Gastrocnemius medialis (tissue), 4 donors: Measurements from ENCODE around the gene EPN3. TPM values are rescaled to one million over a fixed set of nuclear protein-coding genes. Genes with fewer than 3 reads are reported as not detected.

Experiments used
- ATAC-seq, 2 donors: fragments of 150-250 bp; one replicate each; pipeline ENCODE4 v1.9.1; 2016
- DNase-seq, 2 donors: peaks; one replicate each; pipeline ENCODE4 v3.0.0-alpha.2; 2019
- H3K27ac ChIP-seq, 4 donors: fragments of 200-600 bp; sonication (generic); 1 replicate in 1 of 4; 2 replicates in 3 of 4; pipeline ENCODE4 v1.5.1; 2016 to 2018; ENCODE audit warnings: mild to moderate bottlenecking in 2 of 4, moderate library complexity in 1 of 4
- H3K27me3 ChIP-seq, 3 donors: fragments of 200-600 bp; sonication (generic) in 2 of 3; 1 replicate in 1 of 3; 2 replicates in 2 of 3; pipeline versions ENCODE4 v1.5.1 to v1.6.0; 2016 to 2019; ENCODE audit warnings: mild to moderate bottlenecking in 1 of 3, moderate library complexity in 1 of 3
- H3K36me3 ChIP-seq, 2 donors: fragments of 200-600 bp; sonication (generic) in 1 of 2; one replicate each; pipeline ENCODE4 v1.5.1; 2017 to 2018
- H3K4me1 ChIP-seq, 2 donors: fragments of 200-600 bp; sonication (generic) in 1 of 2; one replicate each; pipeline ENCODE4 v1.5.1; 2016 to 2017; ENCODE audit warnings: mild to moderate bottlenecking in 2 of 2
- H3K4me3 ChIP-seq, 4 donors: fragments of 200-600 bp; sonication (generic) in 3 of 4; 1 replicate in 1 of 4; 2 replicates in 3 of 4; pipeline ENCODE4 v1.5.1; 2016 to 2019; ENCODE audit warnings: mild to moderate bottlenecking in 2 of 4
- H3K9me3 ChIP-seq, 3 donors: fragments of 200-600 bp; sonication (generic) in 2 of 3; 1 replicate in 1 of 3; 2 replicates in 2 of 3; pipeline ENCODE4 v1.5.1; 2016 to 2019
- POLR2A ChIP-seq, 2 donors: fragments of 450-650 bp; IDR thresholded peaks; one replicate each; pipeline ENCODE4 v1.6.1; 2017; ENCODE audit warnings: antibody characterized with exemption in 2 of 2, mild to moderate bottlenecking in 2 of 2, moderate library complexity in 2 of 2
- in situ Hi-C, 4 donors: fragments of 200-750 bp; cut with MboI; loops; one replicate each; pipeline versions ENCODE4 v1.15.0 to v1.8.0; 2017; ENCODE audit warnings: low sequenced_read_pairs in 4 of 4
- intact Hi-C: fragments of 100-400 bp; cut with DNase I; formaldehyde crosslinking; loops from one replicate; pipeline ENCODE4 v1.15.1; 2023; ENCODE audit warnings: low total_unique reads
- total RNA-seq, 4 donors: library from RNA; depleted of rRNA; stranded (reverse); fragments of >200 nt; gene quantifications; one replicate each; pipeline versions ENCODE4 v1.1.0 to v1.2.3, GENCODE V29; 2016
- TF ChIP-seq, protein P1 (sequence below), 5 experiments: fragments of 450-650 bp in 3 of 5; fragments of 200-600 bp in 2 of 5; sonication (generic) in 2 of 5; IDR thresholded peaks in 4 of 5; conservative IDR thresholded peaks in 1 of 5; 1 replicate in 4 of 5; 2 replicates in 1 of 5; pipeline ENCODE4 v1.5.1; 2016 to 2019; ENCODE audit warnings: antibody characterized with exemption in 5 of 5, mild to moderate bottlenecking in 3 of 5, moderate library complexity in 3 of 5

The EPN3 gene
- total RNA-seq, 4 donors from 2014 or later = not detected

DNA sequence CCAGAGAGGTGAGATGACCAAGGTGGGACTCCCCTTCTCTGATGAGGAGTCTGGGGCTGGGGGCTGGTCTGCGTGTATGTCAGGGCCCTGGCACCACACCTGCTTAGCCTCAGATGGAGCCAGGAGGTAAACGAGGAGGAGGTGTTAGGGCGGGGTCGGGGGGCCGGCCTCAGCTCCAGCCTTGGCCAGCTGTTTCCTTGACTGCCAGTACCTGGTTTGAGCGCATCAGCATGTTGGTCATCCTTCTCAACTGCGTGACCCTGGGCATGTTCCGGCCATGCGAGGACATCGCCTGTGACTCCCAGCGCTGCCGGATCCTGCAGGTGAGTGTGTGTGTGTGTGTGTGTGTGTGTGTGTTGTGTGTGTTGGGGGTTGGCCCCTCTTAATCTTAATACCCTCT, 36.1 kb downstream of the EPN3 start:
- Histone ChIP-seq H3K4me1 (peaks cover 0 to 7% of the 10 kb centered on the region in 2 donors), H3K27ac (no peak overlapping the region), H3K4me3 (no peak overlapping the region), H3K9me3 (no peaks in the 10 kb centered on the region), H3K36me3 (no peaks in the 10 kb centered on the region), H3K27me3 (peaks cover 16 to 35% (median 26%) of the 10 kb centered on the region in 3 donors)
- intact Hi-C loops = no loop called here
- in situ Hi-C loops = no loop called here
- ATAC-seq = no peak
- TF ChIP-seq POLR2A (IDR thresholded peaks at IDR 0.05) = no peak
- TF ChIP-seq, protein P1, sequence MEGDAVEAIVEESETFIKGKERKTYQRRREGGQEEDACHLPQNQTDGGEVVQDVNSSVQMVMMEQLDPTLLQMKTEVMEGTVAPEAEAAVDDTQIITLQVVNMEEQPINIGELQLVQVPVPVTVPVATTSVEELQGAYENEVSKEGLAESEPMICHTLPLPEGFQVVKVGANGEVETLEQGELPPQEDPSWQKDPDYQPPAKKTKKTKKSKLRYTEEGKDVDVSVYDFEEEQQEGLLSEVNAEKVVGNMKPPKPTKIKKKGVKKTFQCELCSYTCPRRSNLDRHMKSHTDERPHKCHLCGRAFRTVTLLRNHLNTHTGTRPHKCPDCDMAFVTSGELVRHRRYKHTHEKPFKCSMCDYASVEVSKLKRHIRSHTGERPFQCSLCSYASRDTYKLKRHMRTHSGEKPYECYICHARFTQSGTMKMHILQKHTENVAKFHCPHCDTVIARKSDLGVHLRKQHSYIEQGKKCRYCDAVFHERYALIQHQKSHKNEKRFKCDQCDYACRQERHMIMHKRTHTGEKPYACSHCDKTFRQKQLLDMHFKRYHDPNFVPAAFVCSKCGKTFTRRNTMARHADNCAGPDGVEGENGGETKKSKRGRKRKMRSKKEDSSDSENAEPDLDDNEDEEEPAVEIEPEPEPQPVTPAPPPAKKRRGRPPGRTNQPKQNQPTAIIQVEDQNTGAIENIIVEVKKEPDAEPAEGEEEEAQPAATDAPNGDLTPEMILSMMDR (IDR thresholded peaks at IDR 0.05 in 4 of 5, conservative IDR thresholded peaks at IDR 0.05 in 1 of 5) = no peak
- no peak for DNase-seq

DNA sequence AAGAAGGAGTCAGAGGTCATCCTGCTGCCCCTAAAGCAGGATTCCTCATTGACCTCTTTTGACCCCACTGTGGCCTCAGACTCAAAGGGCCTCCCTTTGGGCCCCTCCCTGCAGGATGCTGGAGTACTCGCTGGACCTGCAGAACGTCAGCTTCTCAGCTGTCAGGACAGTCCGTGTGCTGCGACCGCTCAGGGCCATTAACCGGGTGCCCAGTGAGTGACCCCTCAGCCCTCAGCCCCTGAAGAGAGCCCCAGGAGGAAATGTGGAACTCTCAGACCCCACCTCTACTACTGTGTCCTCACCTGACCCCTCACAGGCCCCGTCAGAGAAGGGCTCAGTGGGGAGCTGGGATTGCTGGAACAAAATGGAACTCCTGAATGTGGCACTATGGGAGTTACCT, 37.1 kb downstream of the EPN3 start:
- TF ChIP-seq POLR2A (IDR thresholded peaks at IDR 0.05) = no peak
- TF ChIP-seq, protein P1 (IDR thresholded peaks at IDR 0.05 in 4 of 5, conservative IDR thresholded peaks at IDR 0.05 in 1 of 5) = no peak
- Histone ChIP-seq H3K27ac (no peak overlapping the region), H3K4me1 (peaks cover 0 to 3% of the 10 kb centered on the region in 2 donors), H3K4me3 (no peak overlapping the region), H3K9me3 (no peaks in the 10 kb centered on the region), H3K36me3 (no peaks in the 10 kb centered on the region), H3K27me3 (peaks cover 11 to 25% (median 16%) of the 10 kb centered on the region in 3 donors)
- in situ Hi-C loops (no loop called here), intact Hi-C loops (no loop called here)
- DNase-seq (no peak), ATAC-seq (no peak)

DNA sequence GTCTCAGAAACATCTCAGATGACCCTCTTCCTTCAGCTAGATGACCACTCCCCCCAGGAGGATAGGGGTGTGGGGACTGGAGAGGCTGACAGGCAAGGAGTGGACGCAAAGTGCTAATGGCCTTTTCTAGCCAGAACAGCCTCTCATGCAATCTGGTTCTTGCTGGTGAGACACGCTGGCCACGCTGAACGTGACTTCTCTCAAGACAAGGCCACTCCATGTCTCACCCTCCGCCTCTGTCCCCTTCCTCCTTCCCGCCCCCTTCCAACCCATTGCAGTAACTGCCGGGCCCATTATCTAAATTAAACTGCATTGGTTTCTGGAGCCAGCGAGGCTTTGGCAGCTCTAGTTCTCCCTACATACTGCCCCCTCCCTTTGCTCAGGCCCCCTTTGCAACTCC, 37.5 kb downstream of the EPN3 start:
- ATAC-seq (no peak), DNase-seq (no peak)
- in situ Hi-C loops (no loop called here), intact Hi-C loops (no loop called here)
- Histone ChIP-seq H3K4me1 (no peaks in the 10 kb centered on the region), H3K27me3 (peaks cover 9 to 21% (median 12%) of the 10 kb centered on the region in 3 donors), H3K36me3 (no peaks in the 10 kb centered on the region), H3K4me3 (no peak overlapping the region), H3K9me3 (no peaks in the 10 kb centered on the region), H3K27ac (no peak overlapping the region)
- TF ChIP-seq POLR2A (IDR thresholded peaks at IDR 0.05) = no peak
- TF ChIP-seq, protein P1 (IDR thresholded peaks at IDR 0.05 in 4 of 5, conservative IDR thresholded peaks at IDR 0.05 in 1 of 5) = no peak

DNA sequence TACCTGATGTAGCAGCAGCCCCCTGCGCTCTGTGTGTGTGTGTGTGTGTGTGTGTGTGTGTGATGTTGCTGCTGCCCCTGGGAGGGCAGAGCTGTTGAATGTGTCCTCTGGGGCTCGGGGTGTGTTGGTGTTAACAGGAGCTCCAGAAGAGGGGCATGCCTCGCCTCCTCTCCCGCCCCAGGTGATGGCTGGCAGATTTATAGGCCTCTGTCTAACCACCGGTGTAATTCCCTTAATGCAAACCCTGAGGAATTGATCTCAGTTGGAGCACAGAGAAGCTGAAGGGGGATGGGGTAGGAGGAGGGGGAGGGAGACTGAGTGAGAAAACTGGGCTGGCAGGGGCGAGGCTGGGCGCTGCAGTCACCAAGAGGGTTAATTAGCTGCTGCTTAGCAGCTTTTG, 38.0 kb downstream of the EPN3 start:
- in situ Hi-C loops = no loop called here
- ATAC-seq (no peak), DNase-seq (no peak)
- Histone ChIP-seq H3K27ac (no peak overlapping the region), H3K9me3 (no peaks in the 10 kb centered on the region), H3K36me3 (no peaks in the 10 kb centered on the region), H3K4me1 (no peaks in the 10 kb centered on the region), H3K27me3 (peaks cover 7 to 16% (median 9%) of the 10 kb centered on the region in 3 donors), H3K4me3 (no peak overlapping the region)
- intact Hi-C loops = no loop called here
- TF ChIP-seq, protein P1 (IDR thresholded peaks at IDR 0.05 in 4 of 5, conservative IDR thresholded peaks at IDR 0.05 in 1 of 5) = no peak
- TF ChIP-seq POLR2A (IDR thresholded peaks at IDR 0.05) = no peak

DNA sequence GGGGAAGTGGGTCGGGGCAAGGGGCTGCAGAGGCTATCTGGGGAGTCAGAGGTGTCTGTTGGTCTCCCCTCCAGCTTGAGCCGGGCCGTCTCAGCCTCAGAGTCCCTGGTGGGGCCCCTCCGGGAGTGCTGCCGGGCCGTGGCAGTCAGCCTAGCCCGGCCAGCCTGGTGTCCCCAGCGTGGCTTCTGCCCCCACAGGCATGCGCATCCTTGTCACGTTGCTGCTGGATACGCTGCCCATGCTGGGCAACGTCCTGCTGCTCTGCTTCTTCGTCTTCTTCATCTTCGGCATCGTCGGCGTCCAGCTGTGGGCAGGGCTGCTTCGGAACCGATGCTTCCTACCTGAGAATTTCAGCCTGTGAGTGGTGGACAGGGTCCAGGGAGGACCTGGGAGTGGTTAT, 39.1 kb downstream of the EPN3 start:
- TF ChIP-seq POLR2A (IDR thresholded peaks at IDR 0.05) = no peak
- TF ChIP-seq, protein P1 (IDR thresholded peaks at IDR 0.05 in 4 of 5, conservative IDR thresholded peaks at IDR 0.05 in 1 of 5) = no peak
- Histone ChIP-seq H3K9me3 (no peaks in the 10 kb centered on the region), H3K4me3 (no peak overlapping the region), H3K27me3 (peaks cover 0 to 4% (median 4%) of the 10 kb centered on the region in 3 donors), H3K4me1 (no peaks in the 10 kb centered on the region), H3K27ac (no peak overlapping the region), H3K36me3 (no peaks in the 10 kb centered on the region)
- in situ Hi-C loops = no loop called here
- ATAC-seq = no peak
- no peak for DNase-seq
- intact Hi-C loops = no loop called here
